Measurements from ENCODE around the gene UNC5B.

GRCh38 chr10:71319800-71320392 lies 107.5 kb downstream of the UNC5B start:
- TF ChIP-seq EZH2 (IDR thresholded peaks at IDR 0.05; ENCODE audit: low read length) (no peak), CTCF (optimal IDR thresholded peaks at IDR 0.05 in 1 of 3, IDR thresholded peaks at IDR 0.05 in 1 of 3, conservative IDR thresholded peaks at IDR 0.05 in 1 of 3; ENCODE audit: extremely low read depth in 1 of 3, insufficient read depth in 2 of 3, low read length in 3 of 3) (no peak)
